Activated T-cell treated with anti-CD3 and anti-CD28 coated beads, Interleukin-2, amount 50 U/mL, for 1 hour (primary cell): Measurements from ENCODE around the gene AHSA1.

ENCODE experiments used
- DNase-seq: peaks from one replicate; pipeline ENCODE4 v3.0.0-alpha.2; 2020

The AHSA1 gene

GRCh38 chr14:77474479-77475177 is 16.7 kb downstream of the AHSA1 start:
- DNase-seq, result no peak

GRCh38 chr14:77475432-77476115 is 17.7 kb downstream of the AHSA1 start:
- DNase-seq, result no peak

DNA sequence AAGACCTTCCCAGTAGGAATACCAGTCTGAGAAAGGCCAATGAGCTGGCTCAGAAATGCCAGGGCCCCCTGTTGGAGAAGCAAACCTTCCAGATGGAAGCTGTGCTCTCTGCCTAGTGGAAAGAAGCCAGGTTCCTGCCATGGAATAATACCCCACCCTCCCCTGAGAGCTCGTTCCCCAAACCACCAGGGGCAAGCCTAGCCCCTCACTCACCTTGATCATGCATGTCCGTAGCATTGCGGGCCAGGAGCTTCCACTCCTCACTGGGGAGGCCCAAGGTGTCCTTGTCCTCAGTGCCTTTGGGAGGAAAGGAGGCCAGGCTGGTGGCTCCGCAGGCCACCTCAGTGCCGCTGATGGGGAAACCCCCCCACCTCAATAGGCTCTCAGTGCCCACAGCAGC is 20.1 kb downstream of the AHSA1 start:
- no peak for DNase-seq

DNA sequence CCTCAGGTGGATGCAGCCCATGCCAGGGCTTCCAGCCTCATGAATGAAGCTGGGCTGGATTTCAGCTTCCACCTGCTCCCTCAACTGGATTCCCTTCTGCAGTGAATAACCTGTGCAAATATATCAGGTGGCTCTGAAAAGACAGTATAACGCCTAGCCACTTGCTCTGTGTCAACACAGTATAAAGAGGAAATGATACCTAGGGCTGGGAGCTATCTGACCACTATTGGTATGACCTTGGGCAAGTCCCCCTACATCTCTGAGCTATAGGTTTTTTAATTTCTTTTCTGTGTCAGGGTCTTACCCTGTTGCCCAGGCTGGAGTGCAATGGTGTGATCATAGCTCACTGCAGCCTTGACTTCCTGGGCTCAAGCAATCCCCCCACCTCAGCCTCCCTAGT is 20.9 kb downstream of the AHSA1 start:
- DNase-seq, result no peak

- no peak for DNase-seq
Measured at GRCh38 chr14:77482422-77482821, 24.5 kb downstream of the AHSA1 start.

GRCh38 chr14:77485256-77485655 is 27.4 kb downstream of the AHSA1 start:
- DNase-seq, result no peak

- DNase-seq, result no peak
Measured at GRCh38 chr14:77485901-77486678, 28.2 kb downstream of the AHSA1 start.

- DNase-seq, result no peak
Measured at GRCh38 chr14:77488558-77488957, 30.7 kb downstream of the AHSA1 start.

DNA sequence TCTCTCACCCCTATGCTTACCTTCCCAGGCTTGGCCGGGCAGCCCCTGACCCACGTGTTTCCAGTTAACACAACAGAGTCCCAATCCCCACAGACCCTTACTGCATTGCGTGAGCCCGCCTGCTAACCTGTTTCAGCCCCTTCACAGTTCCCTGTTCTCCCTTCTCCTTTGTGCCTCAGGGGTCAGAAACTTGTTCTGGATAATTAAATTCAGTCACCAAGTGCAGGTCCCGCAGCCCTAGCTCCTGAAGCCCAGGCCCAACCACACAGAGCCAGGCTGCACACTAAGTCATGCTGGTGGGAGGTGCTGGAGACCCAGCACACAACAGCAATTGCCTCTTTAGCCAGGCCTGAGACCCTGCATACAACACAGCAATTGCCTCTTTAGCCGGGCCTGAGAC is 31.1 kb downstream of the AHSA1 start:
- no peak for DNase-seq

DNA sequence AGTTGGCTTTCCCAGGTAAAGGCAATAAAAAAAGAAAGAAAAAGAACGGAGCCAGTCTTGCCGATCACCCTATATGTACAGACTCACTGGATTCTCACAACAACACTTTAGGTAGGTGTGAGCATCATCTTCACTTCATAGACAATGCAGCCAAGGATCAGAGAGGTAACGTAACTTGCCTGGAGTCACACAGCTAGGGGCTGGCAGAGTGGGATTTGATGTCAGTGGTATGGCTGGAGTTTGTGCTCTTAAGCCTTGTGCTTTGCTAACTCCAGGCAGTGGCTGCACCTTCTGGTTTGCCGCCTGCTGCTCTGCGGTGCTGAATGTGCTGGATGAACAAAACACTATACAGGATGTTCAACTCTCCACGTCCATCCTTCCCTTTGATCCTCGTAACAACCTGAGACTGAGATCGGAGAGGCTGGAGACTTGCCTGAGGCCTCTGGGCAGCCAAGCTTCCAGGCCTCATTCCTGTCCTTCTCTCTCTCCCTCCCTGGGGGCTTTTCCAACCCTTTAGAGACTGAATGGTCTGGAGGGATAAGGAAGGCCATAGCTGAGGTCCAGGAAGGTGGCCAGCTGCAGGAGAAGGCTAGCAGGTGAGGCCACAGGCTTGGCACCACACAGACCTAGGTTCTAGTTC is 32.6 kb downstream of the AHSA1 start:
- no peak for DNase-seq

GRCh38 chr14:77491056-77491455 is 33.2 kb downstream of the AHSA1 start:
- no peak for DNase-seq

DNA sequence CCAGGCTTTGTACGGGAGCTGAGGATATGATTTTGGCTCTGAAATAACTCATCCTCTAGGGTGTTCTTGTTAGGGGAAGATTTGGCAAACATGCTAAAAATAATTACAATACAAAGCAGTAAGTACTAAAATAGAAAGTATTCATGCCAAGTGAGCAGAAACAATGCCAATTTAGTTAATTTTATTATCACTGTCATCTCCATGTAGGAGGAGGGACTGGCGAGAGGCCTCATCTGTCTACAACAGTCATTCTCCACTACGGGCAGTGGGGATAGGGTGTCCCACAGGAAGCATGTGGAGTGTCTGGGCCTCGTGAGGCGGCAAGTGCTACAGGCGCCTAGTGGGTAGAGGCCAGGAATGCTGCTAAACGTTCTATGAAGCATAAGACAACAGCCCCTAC is 37.4 kb downstream of the AHSA1 start:
- DNase-seq, result no peak

DNA sequence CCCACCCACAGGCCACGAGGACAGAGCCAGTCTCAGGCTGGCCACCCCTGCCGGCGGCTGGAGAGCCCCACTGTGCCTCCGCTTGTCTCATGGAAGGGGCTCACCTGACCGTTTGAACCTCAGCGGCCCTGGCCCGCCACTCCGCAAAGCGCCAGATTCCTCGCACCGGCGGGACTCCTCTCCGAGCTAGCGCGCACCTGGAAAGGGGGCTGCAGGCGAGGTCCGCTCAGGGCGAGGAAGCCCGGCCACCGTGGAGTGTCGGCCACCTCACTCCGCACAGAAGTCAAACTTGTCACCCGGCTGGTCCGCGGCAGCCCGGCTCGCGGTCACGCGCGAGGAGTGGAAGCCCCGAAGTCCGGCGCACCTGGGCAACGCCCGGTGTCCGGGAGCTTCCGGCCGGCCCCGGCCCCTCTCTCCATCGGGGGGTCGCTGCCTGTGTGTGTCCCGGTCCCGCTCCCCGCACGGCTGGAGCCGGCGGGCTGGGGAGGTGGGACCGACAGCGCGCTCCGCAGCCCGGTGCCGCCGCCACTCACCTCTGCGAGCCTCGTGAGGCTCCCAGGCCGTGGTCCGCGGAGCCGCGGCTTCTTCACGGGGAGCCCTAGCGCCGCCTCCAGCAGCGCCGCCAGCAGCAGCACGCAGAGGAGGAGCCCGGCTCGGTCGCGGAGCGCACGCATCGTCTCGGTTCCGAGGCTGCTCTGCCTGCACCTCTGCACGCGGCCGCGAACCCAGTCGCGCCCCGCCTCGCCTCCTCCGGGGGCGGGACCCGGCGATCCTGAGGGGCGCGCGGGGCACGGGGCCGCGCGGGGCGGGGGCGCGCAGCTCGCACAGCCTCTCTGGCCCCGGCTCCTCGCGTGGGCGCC is 40.5 kb downstream of the AHSA1 start, which contains the start of gene ISM2:
Gene ISM2, minus strand, starts transcription at position 697 of the 860 bp plus-strand sequence. Its CDS starts 23 bp downstream, at position 674.
- DNase-seq, result peak; percentile 41

GRCh38 chr14:77498984-77499527 is 41.2 kb downstream of the AHSA1 start:
- DNase-seq, result no peak

- no peak for DNase-seq
Measured at GRCh38 chr14:77502109-77502782, 44.4 kb downstream of the AHSA1 start.

GRCh38 chr14:77503138-77503537 is 45.2 kb downstream of the AHSA1 start:
- no peak for DNase-seq

- DNase-seq, result no peak
Measured at GRCh38 chr14:77505031-77505430, 47.1 kb downstream of the AHSA1 start.

DNA sequence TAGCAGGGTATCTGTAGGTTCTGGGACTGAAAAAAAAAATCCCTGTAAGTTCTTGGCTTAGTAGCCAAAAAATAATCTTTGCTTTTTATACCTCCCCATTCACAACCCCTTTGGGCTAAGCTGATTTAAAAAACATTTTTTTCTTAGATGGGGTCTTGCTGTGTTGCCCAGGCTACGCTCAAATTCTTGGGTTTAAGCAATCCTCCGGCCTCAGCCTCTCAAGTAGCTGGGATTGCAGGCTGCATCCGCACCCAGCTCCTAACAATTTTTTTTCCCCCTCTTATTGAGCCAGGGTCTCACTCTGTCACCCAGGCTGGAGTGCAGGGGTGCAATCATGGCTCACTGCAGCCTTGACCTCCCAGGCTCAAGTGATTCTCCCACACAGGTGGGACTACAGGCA is 49.9 kb downstream of the AHSA1 start:
- DNase-seq, result no peak

DNA sequence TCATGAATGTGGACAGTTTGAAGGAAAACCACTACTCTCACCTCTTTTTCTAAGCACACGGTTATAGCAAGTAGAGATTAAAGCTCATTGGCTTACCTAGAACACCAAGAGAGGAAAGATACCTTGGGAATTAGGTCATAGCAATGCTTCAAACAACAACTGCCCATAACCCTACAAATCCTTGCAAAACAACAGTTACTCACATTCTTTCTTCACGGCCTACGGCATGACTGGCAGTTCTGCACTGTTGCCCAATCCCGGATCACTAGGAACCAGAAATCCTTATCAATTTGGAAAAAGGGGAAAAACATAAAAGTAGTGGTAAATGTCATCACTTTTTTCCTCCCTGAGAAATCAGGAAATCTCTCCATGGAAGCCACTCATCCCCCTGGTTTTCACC is 50.4 kb downstream of the AHSA1 start:
- DNase-seq, result no peak

DNA sequence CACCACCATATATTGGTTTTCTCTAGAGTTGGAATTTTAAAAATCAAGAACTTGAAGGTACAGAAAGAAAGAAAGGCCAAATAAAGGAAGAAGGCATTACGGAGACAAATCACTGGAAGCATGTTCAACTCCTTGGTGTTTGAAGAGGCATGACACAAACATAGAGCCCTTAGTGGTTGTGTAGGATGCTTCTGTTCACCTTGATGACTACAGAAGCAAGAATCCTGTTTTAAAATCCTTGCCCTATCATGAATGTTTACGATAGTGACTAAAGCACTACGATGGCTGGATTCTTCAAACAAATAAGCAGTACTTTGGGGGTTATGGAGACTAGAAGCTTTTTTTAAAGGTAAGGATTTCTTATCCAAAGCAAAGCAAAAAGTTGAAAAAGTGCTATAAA is 51.0 kb downstream of the AHSA1 start:
- no peak for DNase-seq

GRCh38 chr14:77509366-77509765 is 51.5 kb downstream of the AHSA1 start:
- no peak for DNase-seq
